GM21515 (cell line): ENCODE measurements around the gene NECTIN4.
A peak's percentile ranks its signal among the peaks of the same experiment; 100 is the strongest.
"Not testable (repeated sequence)": the region's sequence is repeated elsewhere in the genome, so short reads cannot be mapped to it uniquely, and the experiment has no call there.

Experiments
- ATAC-seq: cut with Tn5 transposase; IDR thresholded peaks from one replicate; pipeline ENCODE4 v1.9.1; 2021; ENCODE audit not compliant: unreplicated experiment

NECTIN4 gene

DNA sequence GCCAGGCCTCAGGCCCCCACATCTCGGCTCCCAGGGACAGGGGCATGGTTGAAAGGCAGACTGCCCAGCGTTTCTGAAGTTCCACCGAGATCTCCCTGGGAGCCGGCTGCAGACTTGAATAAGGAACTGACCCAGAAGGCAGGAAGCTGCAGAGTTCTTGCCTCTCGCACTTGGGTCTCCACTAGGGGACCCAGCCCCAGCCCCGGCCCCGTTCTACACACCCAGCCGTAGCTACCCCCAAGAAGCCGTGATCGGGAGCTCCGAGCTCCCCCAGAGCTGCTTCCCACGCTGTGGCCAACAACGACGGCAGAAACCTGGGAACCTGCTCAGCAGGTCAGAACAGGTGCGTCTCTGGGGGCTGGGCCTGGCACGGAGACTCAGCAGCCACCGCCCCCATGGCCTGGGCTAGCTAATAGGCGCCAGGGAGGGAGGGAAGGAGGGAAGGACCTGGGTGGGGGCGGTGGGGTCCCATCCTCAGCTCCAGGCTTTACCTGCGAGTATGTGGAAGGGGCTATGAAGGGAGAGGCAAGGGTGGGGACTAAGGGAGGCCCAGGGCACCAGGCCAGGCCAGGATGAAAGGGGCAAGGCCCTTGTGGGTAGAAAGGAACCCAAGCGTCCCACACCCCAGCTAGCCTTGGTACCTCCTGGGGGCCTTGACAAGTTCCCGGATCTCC is at the start of gene NECTIN4:
Gene NECTIN4 (minus strand): TSS at position 308 of the 674 bp plus-strand sequence. CDS start 262 bp downstream, at position 46.
- no peak for ATAC-seq

DNA sequence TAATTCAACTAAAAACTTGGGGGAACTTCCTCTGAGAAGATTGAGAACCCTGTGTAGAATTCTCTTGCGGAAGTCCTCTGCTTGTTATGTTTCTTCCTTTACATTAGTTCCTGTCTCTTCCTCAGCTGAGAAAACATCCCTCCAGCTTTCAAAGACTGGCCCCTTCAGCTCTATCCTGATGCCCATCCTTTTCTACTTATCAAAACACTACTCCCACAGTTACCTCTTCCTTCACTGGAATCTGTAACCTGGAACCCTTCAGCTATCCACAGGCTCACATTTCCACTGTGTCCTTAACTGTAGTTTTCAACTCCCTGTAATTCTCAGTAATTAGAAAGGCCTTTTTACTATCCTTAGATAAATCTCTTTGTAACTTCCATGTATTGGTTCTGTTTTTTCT is 49.1 kb upstream of the NECTIN4 start:
- ATAC-seq, result no peak

- no peak for ATAC-seq
Measured at GRCh38 chr1:161137881-161138280, 48.5 kb upstream of the NECTIN4 start.

GRCh38 chr1:161133220-161133740 is 43.9 kb upstream of the NECTIN4 start:
- ATAC-seq, result peak; percentile 3

- peak; percentile 86 for ATAC-seq
Measured at GRCh38 chr1:161132410-161133219, 43.3 kb upstream of the NECTIN4 start, which contains the start of gene DEDD. TSS of gene DEDD (minus strand) at chr1:161132667. CDS start at chr1:161124462, 8,205 bp downstream.

DNA sequence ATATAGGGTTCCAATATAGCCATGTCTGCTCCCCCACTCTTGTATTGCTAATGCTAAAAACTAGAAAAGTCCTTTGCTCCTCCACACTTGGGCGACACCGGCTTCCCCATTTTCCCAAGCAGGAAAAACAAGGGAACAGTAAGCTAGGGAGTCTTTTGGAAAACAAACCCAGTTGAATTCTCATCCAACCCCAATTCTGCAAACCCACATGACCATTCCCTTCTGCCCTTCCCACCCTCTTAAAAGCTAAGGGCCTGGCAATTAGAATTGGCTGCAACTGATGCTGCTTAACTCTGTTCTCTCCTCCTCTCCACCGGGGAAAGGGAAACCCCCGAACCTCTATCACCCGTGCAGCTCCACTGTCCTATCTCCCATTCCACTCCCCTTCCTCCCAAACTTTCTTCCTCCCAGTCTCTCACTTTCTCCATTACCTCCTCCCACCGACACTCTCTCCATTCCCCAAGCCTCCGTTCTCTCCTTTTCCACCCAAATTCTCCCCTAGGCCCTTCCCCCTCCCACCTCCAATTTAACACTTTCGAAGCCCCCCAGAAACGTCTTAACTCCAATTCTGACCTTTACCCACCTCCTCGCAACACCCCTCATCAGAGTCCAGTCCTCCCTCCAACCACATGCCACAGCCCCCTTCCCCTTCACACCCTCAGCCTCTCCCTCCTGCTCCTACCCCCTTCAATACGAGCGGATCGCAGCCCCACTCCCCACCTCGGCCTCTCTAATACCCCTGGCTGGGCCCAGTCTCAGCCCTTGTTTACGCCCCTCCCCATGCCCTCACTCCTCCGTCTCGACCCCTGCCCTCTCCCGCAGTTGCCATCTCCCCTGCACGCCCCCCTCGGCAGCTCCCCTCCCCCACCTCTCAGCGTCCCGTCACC is 42.4 kb upstream of the NECTIN4 start:
- peak; percentile 2 for ATAC-seq

GRCh38 chr1:161130266-161130665 is 40.9 kb upstream of the NECTIN4 start:
- ATAC-seq, result no peak

DNA sequence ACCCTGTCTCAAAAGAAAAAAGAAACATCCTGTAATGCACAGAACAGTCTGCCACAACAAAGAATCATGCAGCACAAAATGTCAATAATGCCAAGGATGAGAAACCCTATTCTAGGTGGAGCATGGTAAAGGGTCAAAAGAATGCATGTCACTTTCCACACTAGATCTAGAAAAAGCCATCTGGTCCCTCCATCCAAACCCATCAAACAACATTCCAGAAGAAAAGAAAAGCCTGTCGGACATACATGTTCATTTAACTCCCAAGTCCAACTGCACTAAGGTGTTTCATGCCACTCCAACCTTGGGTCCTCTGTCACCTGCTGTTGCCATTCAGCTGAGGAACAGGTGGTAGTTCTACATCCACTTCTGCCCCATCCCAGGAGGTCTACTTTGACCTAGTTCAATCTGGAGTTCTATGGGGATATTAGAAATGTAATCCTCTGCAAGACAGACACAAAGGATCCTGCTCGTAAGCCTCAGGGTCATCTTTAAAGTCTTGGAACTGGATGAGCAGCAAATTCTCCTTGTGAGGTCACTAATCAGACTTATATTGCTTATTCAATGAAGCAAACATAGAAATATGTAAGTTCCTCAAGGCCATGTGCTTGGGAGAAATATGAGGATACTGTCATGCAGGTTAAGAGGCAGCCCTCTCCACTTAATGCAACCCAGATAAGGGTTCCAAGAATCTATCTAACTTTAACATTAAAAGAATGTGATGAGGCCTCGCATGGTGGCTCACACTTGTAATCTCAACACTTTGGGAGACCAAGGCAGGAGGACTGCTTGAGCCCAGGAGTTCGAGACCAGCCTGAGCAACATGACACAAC is 39.4 kb upstream of the NECTIN4 start:
- ATAC-seq, result no peak

- no peak for ATAC-seq
Measured at GRCh38 chr1:161127649-161128048, 38.3 kb upstream of the NECTIN4 start.

DNA sequence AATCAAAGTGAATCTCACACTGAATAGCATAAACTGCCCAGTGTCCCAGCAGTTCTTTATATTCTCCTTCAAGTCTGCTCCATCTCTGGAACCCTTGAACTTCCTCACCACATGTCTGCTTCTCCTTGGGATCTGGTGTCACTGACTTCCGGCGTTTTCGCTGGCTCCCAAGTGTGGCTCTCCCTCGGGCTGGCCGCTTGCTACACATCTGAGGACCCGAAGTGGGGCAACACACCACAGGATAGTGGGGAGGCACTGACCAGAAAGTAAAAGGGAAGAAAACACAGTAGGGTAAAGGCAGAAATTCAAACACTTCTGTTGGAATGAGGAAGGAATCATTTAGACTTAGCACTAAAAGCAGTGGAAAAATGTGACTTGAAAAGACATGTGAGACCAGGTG is 33.6 kb upstream of the NECTIN4 start:
- ATAC-seq, result no peak

GRCh38 chr1:161121834-161122233 is 32.5 kb upstream of the NECTIN4 start:
- ATAC-seq, result no peak

DNA sequence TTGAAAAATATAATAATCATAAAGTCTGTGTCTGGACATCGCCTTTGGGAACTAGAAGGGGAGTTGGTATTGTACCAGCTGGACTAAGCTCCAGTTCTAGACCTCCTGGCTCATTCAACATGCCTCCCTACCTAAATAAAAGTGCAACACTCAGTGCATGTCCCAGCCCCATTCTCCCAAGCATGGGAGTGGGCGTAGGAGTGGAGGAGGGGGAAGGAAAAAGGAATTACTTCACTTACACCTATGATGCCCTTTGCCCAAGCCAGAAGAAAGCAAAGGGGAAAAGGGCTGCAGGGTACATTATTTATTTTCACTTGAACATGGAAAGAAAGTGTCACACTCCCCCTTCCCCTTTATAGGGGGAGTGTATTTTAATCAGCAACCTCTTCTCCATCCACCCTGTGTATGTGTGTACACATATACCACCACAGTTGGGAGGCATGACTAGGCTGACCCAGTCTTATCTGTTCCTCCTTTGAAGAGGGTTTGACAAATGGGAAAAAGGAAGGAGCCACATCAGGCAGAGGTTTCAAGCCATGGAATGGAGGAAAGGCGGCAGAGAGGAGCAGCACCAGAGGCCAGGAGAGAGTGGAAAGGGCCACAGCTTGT is 31.8 kb upstream of the NECTIN4 start:
- ATAC-seq, result no peak

GRCh38 chr1:161119092-161119903 is 29.9 kb upstream of the NECTIN4 start:
- ATAC-seq, result peak; percentile 47

DNA sequence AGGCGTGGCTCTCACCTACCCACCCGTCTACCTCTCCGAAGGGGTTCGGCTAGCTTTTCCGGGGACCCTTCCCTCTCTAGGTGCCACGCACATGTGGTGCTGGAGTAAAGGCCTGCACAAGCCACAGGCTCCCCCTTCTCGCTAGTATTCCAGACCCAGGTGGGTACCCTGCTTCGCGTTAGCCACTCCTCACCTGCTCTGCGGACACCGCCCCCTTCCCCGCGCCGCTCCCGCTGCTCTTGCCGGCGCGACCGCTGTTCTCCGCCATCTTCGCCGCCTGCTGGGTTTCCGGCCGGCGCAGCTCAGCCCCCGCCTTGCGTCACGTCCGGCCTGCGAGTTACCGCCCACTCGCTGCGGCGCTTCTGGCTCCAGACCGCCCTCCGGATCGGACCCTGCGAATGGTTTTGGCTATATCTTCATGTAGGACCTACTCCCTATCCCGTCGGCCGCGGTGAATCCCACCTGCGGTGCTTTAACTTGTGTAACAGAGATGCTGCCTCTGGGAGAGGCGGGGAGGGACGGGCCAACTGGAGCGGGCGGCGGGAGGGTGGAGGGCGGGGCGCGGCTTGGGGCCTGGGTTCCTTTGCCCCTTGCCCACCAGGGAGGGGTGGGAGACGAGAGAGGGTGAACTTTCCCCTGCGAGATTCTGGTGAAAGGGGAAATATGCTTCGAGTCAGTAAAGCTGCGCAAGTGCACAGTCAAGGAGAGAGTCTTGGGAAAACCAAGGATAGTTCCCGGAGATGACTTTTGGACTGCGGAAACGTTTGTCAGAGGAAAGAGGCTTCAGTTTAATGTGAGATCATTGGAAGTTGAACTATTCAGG is 28.6 kb upstream of the NECTIN4 start, which contains the start of the genes NIT1 and PFDN2:
Gene NIT1 (plus strand): TSS at position 347 of the 823 bp plus-strand sequence. CDS start 72 bp downstream, at position 419.
Gene PFDN2 (minus strand): TSS at position 279 of the 823 bp plus-strand sequence. CDS start 11 bp downstream, at position 268.
- peak; percentile 72 for ATAC-seq

DNA sequence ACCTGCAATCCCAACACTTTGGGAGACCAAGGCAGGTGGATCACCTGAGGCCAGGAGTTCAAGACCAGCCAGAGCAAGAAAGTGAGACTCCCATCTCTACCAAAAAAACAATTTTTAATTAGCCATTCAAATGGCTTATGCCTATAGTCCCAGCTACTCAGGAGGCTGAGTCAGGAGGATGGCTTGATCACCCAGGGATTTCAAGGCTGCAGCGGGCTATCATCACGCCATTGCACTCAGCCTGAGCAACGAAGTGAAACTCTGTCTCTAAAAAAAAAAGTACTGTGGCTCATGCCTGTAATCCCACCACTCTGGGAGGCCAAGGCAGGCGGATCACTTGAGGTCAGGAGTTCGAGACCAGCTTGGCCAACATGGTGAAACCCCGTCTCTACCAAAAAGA is 26.6 kb upstream of the NECTIN4 start:
- ATAC-seq, result not testable (repeated sequence)

- ATAC-seq, result no peak
Measured at GRCh38 chr1:161115132-161115711, 25.9 kb upstream of the NECTIN4 start.

- ATAC-seq, result no peak
Measured at GRCh38 chr1:161114556-161114955, 25.2 kb upstream of the NECTIN4 start.
